WI38 (cell line): ENCODE measurements around the gene PSMB7.

Experiments used
- H3K4me3 ChIP-seq: 2 replicates; pipeline ENCODE4 v1.5.1; 2011; ENCODE audit warnings: low read depth, mild to moderate bottlenecking, control low read depth, low read length
- CTCF ChIP-seq: IDR thresholded peaks from 2 replicates; pipeline ENCODE4 v1.5.1; 2012; ENCODE audit warnings: low read depth, mild to moderate bottlenecking, control low read depth, low read length

PSMB7 gene

DNA sequence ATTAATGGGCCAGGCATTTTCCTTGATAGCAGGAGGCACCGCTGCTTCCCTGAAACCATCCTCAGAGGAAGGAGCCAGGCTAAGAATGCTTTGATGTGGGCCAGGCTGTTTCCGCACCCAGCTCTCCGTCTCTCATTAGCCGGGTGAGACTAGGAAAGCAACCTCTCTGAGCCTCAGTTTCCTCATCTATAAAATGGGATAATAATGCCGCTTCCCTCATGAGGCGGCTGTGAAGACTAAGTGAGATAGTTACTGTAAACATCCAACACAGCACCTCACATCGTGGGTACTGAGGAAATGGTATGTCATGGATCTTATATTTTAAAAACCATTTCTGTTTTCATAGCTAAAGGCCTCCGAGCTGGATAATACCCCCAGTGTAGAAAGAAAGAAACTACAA lies 111.0 kb downstream of the PSMB7 start:
- no peak for TF ChIP-seq CTCF
- H3K4me3 ChIP-seq = no peak overlapping the region

DNA sequence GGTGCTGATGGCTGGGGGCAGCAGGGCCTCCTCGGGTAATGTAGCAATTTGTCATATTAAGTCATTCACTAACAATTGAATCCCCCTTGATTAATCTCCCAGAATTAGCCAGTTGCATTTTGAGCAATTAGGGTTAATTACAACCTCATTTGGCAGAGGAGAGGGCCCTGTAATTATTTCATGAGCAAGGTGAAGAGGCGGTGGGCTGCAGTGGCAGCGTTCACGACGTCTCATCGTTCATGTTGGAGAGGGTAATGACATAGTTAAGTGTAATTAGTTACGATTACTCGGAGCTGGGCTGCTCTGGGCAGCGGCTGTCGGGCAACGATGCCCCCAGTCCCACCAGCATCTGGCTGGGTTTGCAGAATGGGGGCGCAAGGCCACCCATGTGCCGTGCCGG lies 111.5 kb downstream of the PSMB7 start:
- TF ChIP-seq CTCF = no peak
- no peak overlapping the region for H3K4me3 ChIP-seq
